Activated CD4-positive, alpha-beta T cell treated with anti-CD3 and anti-CD28 coated beads for 36 hours (primary cell): ENCODE measurements around the gene PAX7. TPM values are rescaled to one million over a fixed set of nuclear protein-coding genes. Genes with fewer than 3 reads are reported as not detected.

Source experiments
- ATAC-seq: fragments of 200-7000 bp; cut with Tn5 transposase; one replicate; pipeline ENCODE4 v1.10.0; 2021; ENCODE audit warnings: mild to moderate bottlenecking, moderate library complexity
- CTCF ChIA-PET: fragments of 350-600 bp; sonication (Branson Sonifier 250); formaldehyde crosslinking; loops from one replicate; lab custom pipeline; 2021; ENCODE audit warnings: antibody characterized with exemption; lab: Charles Lee
- POLR2A ChIA-PET: fragments of 350-600 bp; sonication (Branson Sonifier 250); formaldehyde crosslinking; loops from one replicate; lab custom pipeline; 2021; ENCODE audit warnings: antibody characterized with exemption, inconsistent platforms; lab: Charles Lee
- DNase-seq: peaks from one replicate; pipeline ENCODE4 v3.0.0-alpha.2; 2020
- H3K27ac Mint-ChIP-seq: one replicate; pipeline ENCODE4 v1.8.0; 2021; ENCODE audit warnings: mixed read lengths
- H3K27me3 Mint-ChIP-seq: one replicate; pipeline ENCODE4 v1.8.0; 2021; ENCODE audit warnings: mixed read lengths
- H3K36me3 Mint-ChIP-seq: one replicate; pipeline ENCODE4 v1.8.0; 2021; ENCODE audit warnings: low read depth, mixed read lengths
- H3K4me1 Mint-ChIP-seq: one replicate; pipeline ENCODE4 v1.8.0; 2021; ENCODE audit warnings: mixed read lengths
- H3K4me3 Mint-ChIP-seq: one replicate; pipeline ENCODE4 v1.8.0; 2021; ENCODE audit warnings: mild to moderate bottlenecking, moderate library complexity, mixed read lengths
- H3K9me3 Mint-ChIP-seq: one replicate; pipeline ENCODE4 v1.8.0; 2021; ENCODE audit warnings: low read depth, mixed read lengths
- intact Hi-C, 2 experiments: fragments of 100-400 bp; cut with DNase I in 1 of 2; cut with micrococcal nuclease in 1 of 2; formaldehyde crosslinking; loops; one replicate each; pipeline versions ENCODE4 v1.14.2 to v1.15.1; 2022 to 2024; cut with DNase I, micrococcal nuclease
- total RNA-seq, 2 experiments: library from RNA; stranded (reverse); gene quantifications; one replicate each; pipeline ENCODE4 v1.2.3, GENCODE V29; 2021

The PAX7 gene
- total RNA-seq, 2 experiments from 2014 or later = not detected

GRCh38 chr1:18628511-18628910 lies 2.1 kb upstream of the PAX7 start:
- Mint-ChIP-seq H3K27ac (no peak overlapping the region), H3K4me1 (peaks cover 8% of the 10 kb centered on the region), H3K4me3 (no peak overlapping the region), H3K27me3 (peaks cover 72% of the 10 kb centered on the region), H3K36me3 (no peaks in the 10 kb centered on the region), H3K9me3 (no peaks in the 10 kb centered on the region)
- no peak for ATAC-seq
- ChIA-PET POLR2A (no interaction called here), CTCF (no interaction called here)
- intact Hi-C loops = no loop called here
- no peak for DNase-seq

GRCh38 chr1:18629659-18630510 lies 761 bp upstream of the PAX7 start:
- DNase-seq (no peak), ATAC-seq (no peak)
- ChIA-PET POLR2A (no interaction called here), CTCF (no interaction called here)
- H3K9me3 Mint-ChIP-seq = no peaks in the 10 kb centered on the region
- no peak overlapping the region for H3K27ac Mint-ChIP-seq
- H3K36me3 Mint-ChIP-seq = no peaks in the 10 kb centered on the region
- intact Hi-C loops = loop anchor here (2.0 to 10.0 kb wide), 3 partner anchors 15 to 1855 kb away; partner anchors contain the start of genes CAMK2N1 (in 1 of the 2) and IGSF21 (in 1 of the 2)
- H3K4me1 Mint-ChIP-seq = peaks cover 8% of the 10 kb centered on the region
- H3K27me3 Mint-ChIP-seq = peaks cover 72% of the 10 kb centered on the region
- no peak overlapping the region for H3K4me3 Mint-ChIP-seq

GRCh38 chr1:18631496-18632217 lies 1.0 kb downstream of the PAX7 start:
- H3K9me3 Mint-ChIP-seq = no peaks in the 10 kb centered on the region
- H3K36me3 Mint-ChIP-seq = no peaks in the 10 kb centered on the region
- no peak for ATAC-seq
- H3K4me3 Mint-ChIP-seq = no peak overlapping the region
- no peak for DNase-seq
- no peak overlapping the region for H3K27ac Mint-ChIP-seq
- intact Hi-C loops = loop anchor here (1.0 to 10.0 kb wide), 4 partner anchors 12 to 1853 kb away; partner anchors contain the start of genes CAMK2N1 (in 1 of the 2) and IGSF21 (in 1 of the 2)
- POLR2A ChIA-PET = no interaction called here
- CTCF ChIA-PET = no interaction called here
- H3K27me3 Mint-ChIP-seq = peaks cover 72% of the 10 kb centered on the region
- peaks cover 12% of the 10 kb centered on the region for H3K4me1 Mint-ChIP-seq

- DNase-seq = no peak
- no peaks in the 10 kb centered on the region for H3K9me3 Mint-ChIP-seq
- intact Hi-C loops = loop anchor here (1.0 to 10.0 kb wide), 3 partner anchors 11 to 1853 kb away; partner anchors contain the start of genes CAMK2N1 (in 1 of the 2) and IGSF21 (in 1 of the 2)
- ChIA-PET CTCF (no interaction called here), POLR2A (interaction anchor here (1.0 kb wide), 1 partner anchor 13 kb away, joined by 3 read pairs; no protein-coding TSS in a partner anchor)
- no peak for ATAC-seq
- no peak overlapping the region for H3K27ac Mint-ChIP-seq
- H3K4me3 Mint-ChIP-seq = no peak overlapping the region
- no peaks in the 10 kb centered on the region for H3K36me3 Mint-ChIP-seq
- H3K27me3 Mint-ChIP-seq = peaks cover 73% of the 10 kb centered on the region
- H3K4me1 Mint-ChIP-seq = peaks cover 12% of the 10 kb centered on the region
These were observed 1.6 kb downstream of the PAX7 start for GRCh38 chr1:18632218-18632588.

- no peaks in the 10 kb centered on the region for H3K9me3 Mint-ChIP-seq
- peaks cover 12% of the 10 kb centered on the region for H3K4me1 Mint-ChIP-seq
- H3K27me3 Mint-ChIP-seq = peaks cover 73% of the 10 kb centered on the region
- peak; percentile 26 for ATAC-seq
- no peak overlapping the region for H3K27ac Mint-ChIP-seq
- H3K36me3 Mint-ChIP-seq = no peaks in the 10 kb centered on the region
- H3K4me3 Mint-ChIP-seq = no peak overlapping the region
- intact Hi-C loops = loop anchor here (1.0 to 10.0 kb wide), 3 partner anchors 10 to 1852 kb away; partner anchors contain the start of genes CAMK2N1 (in 1 of the 2) and IGSF21 (in 1 of the 2)
- DNase-seq = peak; percentile 42
- ChIA-PET CTCF (no interaction called here), POLR2A (interaction anchor here (1.0 kb wide), 1 partner anchor 12 kb away, joined by 3 read pairs; no protein-coding TSS in a partner anchor)
These were observed 2.3 kb downstream of the PAX7 start for GRCh38 chr1:18632783-18633421.

GRCh38 chr1:18633422-18634155 lies 2.9 kb downstream of the PAX7 start:
- Mint-ChIP-seq H3K4me3 (no peak overlapping the region), H3K4me1 (peaks cover 12% of the 10 kb centered on the region), H3K27ac (no peak overlapping the region), H3K27me3 (peaks cover 78% of the 10 kb centered on the region), H3K36me3 (no peaks in the 10 kb centered on the region), H3K9me3 (no peaks in the 10 kb centered on the region)
- intact Hi-C loops = loop anchor here (10.0 kb wide), 2 partner anchors 529 to 1851 kb away; partner anchors contain the start of genes CAMK2N1 (in 1 of the 2) and IGSF21 (in 1 of the 2)
- POLR2A ChIA-PET = interaction anchor here (1.0 kb wide), 1 partner anchor 12 kb away, joined by 3 read pairs; no protein-coding TSS in a partner anchor
- DNase-seq = no peak
- no peak for ATAC-seq
- CTCF ChIA-PET = interaction anchor here (1.2 kb wide), 1 partner anchor 36 kb away, joined by 4 read pairs; no protein-coding TSS in a partner anchor

GRCh38 chr1:18634276-18634675 lies 3.6 kb downstream of the PAX7 start:
- Mint-ChIP-seq H3K4me3 (no peak overlapping the region), H3K9me3 (no peaks in the 10 kb centered on the region), H3K27ac (no peak overlapping the region), H3K27me3 (peaks cover 79% of the 10 kb centered on the region), H3K36me3 (no peaks in the 10 kb centered on the region), H3K4me1 (peaks cover 12% of the 10 kb centered on the region)
- no peak for ATAC-seq
- no peak for DNase-seq
- ChIA-PET CTCF (interaction anchor here (1.2 kb wide), 1 partner anchor 37 kb away, joined by 4 read pairs; no protein-coding TSS in a partner anchor), POLR2A (no interaction called here)
- intact Hi-C loops = loop anchor here (10.0 kb wide), 2 partner anchors 529 to 1851 kb away; partner anchors contain the start of genes CAMK2N1 (in 1 of the 2) and IGSF21 (in 1 of the 2)

- ATAC-seq (no peak), DNase-seq (no peak)
- Mint-ChIP-seq H3K9me3 (no peaks in the 10 kb centered on the region), H3K4me3 (no peak overlapping the region), H3K36me3 (no peaks in the 10 kb centered on the region), H3K27ac (no peak overlapping the region), H3K4me1 (peaks cover 19% of the 10 kb centered on the region), H3K27me3 (peaks cover 83% of the 10 kb centered on the region)
- ChIA-PET CTCF (no interaction called here), POLR2A (interaction anchor here (0.5 kb wide), 1 partner anchor 595 kb away, joined by 3 read pairs; no protein-coding TSS in a partner anchor)
- intact Hi-C loops = loop anchor here (5.0 to 10.0 kb wide), 3 partner anchors 528 to 1850 kb away; partner anchors contain the start of genes IGSF21 (in 2 of the 2) and CAMK2N1 (in 1 of the 2)
These were observed 4.5 kb downstream of the PAX7 start for GRCh38 chr1:18635070-18635577.

GRCh38 chr1:18635891-18636595 lies 5.4 kb downstream of the PAX7 start:
- CTCF ChIA-PET = no interaction called here

More at GRCh38 chr1:18635891-18636595, 5.4 kb downstream of the PAX7 start:
- POLR2A ChIA-PET = no interaction called here
- Mint-ChIP-seq H3K4me3 (peak overlapping the region; percentile 4), H3K27me3 (peaks cover 86% of the 10 kb centered on the region), H3K9me3 (no peaks in the 10 kb centered on the region), H3K27ac (no peak overlapping the region), H3K36me3 (no peaks in the 10 kb centered on the region), H3K4me1 (peaks cover 22% of the 10 kb centered on the region)
- intact Hi-C loops = loop anchor here (5.0 to 10.0 kb wide), 3 partner anchors 529 to 1849 kb away; partner anchors contain the start of genes IGSF21 (in 2 of the 2) and CAMK2N1 (in 1 of the 2)
- DNase-seq = peak; percentile 50
- no peak for ATAC-seq
